HG02970 (cell line): ENCODE measurements around the gene CAMTA1.

Experiments
- ATAC-seq: cut with Tn5 transposase; IDR thresholded peaks from one replicate; pipeline ENCODE4 v1.9.1; 2021; ENCODE audit warnings: mild to moderate bottlenecking, moderate library complexity, moderate number of reproducible peaks; ENCODE audit not compliant: unreplicated experiment, low FRiP score

The CAMTA1 gene

GRCh38 chr1:7229696-7230631 lies 444.7 kb downstream of the CAMTA1 start:
- no peak for ATAC-seq

GRCh38 chr1:7232441-7233236 lies 447.4 kb downstream of the CAMTA1 start:
- no peak for ATAC-seq

- ATAC-seq, result no peak
Observed at GRCh38 chr1:7233237-7233540, 447.9 kb downstream of the CAMTA1 start.

GRCh38 chr1:7233646-7234470 lies 448.6 kb downstream of the CAMTA1 start:
- no peak for ATAC-seq

GRCh38 chr1:7234471-7234755 lies 449.2 kb downstream of the CAMTA1 start:
- no peak for ATAC-seq

- ATAC-seq, result no peak
Observed at GRCh38 chr1:7235871-7236517, 450.7 kb downstream of the CAMTA1 start.

- no peak for ATAC-seq
Observed at GRCh38 chr1:7236844-7237515, 451.7 kb downstream of the CAMTA1 start.

GRCh38 chr1:7247158-7247557 lies 461.9 kb downstream of the CAMTA1 start:
- ATAC-seq, result no peak

GRCh38 chr1:7247791-7248548 lies 462.7 kb downstream of the CAMTA1 start:
- no peak for ATAC-seq

GRCh38 chr1:7248549-7249199 lies 463.4 kb downstream of the CAMTA1 start:
- no peak for ATAC-seq

- ATAC-seq, result no peak
Observed at GRCh38 chr1:7249516-7249915, 464.3 kb downstream of the CAMTA1 start.

- no peak for ATAC-seq
Observed at GRCh38 chr1:7250176-7250575, 464.9 kb downstream of the CAMTA1 start.

- ATAC-seq, result no peak
Observed at GRCh38 chr1:7250597-7251453, 465.6 kb downstream of the CAMTA1 start.

GRCh38 chr1:7251454-7251800 lies 466.2 kb downstream of the CAMTA1 start:
- ATAC-seq, result no peak

- ATAC-seq, result no peak
Observed at GRCh38 chr1:7252411-7253117, 467.3 kb downstream of the CAMTA1 start.

GRCh38 chr1:7253118-7253480 lies 467.8 kb downstream of the CAMTA1 start:
- no peak for ATAC-seq

GRCh38 chr1:7253988-7254587 lies 468.8 kb downstream of the CAMTA1 start:
- ATAC-seq, result no peak
